ENCODE data around the gene PSMC3IP.
"Not testable (repeated sequence)": the region's sequence is repeated elsewhere in the genome, so short reads cannot be mapped to it uniquely, and the experiment has no call there.

Gene PSMC3IP

GRCh38 chr17:42577532-42578281, at the start of gene PSMC3IP:
Gene PSMC3IP, minus strand, starts transcription at chr17:42577729. Its CDS starts 43 bp downstream, at chr17:42577686.
- DNase-seq: peak; percentile 89

GRCh38 chr17:42623732-42624596, 46.4 kb upstream of the PSMC3IP start:
- DNase-seq: no peak

GRCh38 chr17:42623271-42623670, 45.7 kb upstream of the PSMC3IP start:
- no peak for DNase-seq

GRCh38 chr17:42621987-42622386, 44.5 kb upstream of the PSMC3IP start:
- not testable (repeated sequence) for DNase-seq

GRCh38 chr17:42618442-42619150, 41.1 kb upstream of the PSMC3IP start:
- no peak for DNase-seq

GRCh38 chr17:42617956-42618431, 40.5 kb upstream of the PSMC3IP start:
- no peak for DNase-seq

- no peak for DNase-seq
Observed at GRCh38 chr17:42613699-42614295, 36.3 kb upstream of the PSMC3IP start.

GRCh38 chr17:42612013-42612412, 34.5 kb upstream of the PSMC3IP start:
- no peak for DNase-seq

GRCh38 chr17:42609814-42610801, 32.6 kb upstream of the PSMC3IP start:
- DNase-seq: not testable (repeated sequence)

- DNase-seq: peak; percentile 98
Observed at GRCh38 chr17:42609182-42609813, 31.8 kb upstream of the PSMC3IP start, which contains the start of the genes RETREG3 and TUBG1. Gene RETREG3, minus strand, starts transcription at chr17:42609374. Its CDS starts 50 bp downstream, at chr17:42609324. Gene TUBG1, plus strand, starts transcription at chr17:42609683. Its CDS starts 55 bp downstream, at chr17:42609738.

- DNase-seq: no peak
Observed at GRCh38 chr17:42608305-42609181, 31.0 kb upstream of the PSMC3IP start.

- DNase-seq: no peak
Observed at GRCh38 chr17:42607769-42608168, 30.2 kb upstream of the PSMC3IP start.

- no peak for DNase-seq
Observed at GRCh38 chr17:42603318-42603717, 25.8 kb upstream of the PSMC3IP start.

GRCh38 chr17:42598905-42599304, 21.4 kb upstream of the PSMC3IP start:
- DNase-seq: peak; percentile 11

- no peak for DNase-seq
Observed at GRCh38 chr17:42596386-42596785, 18.9 kb upstream of the PSMC3IP start.

GRCh38 chr17:42591411-42591810, 13.9 kb upstream of the PSMC3IP start:
- no peak for DNase-seq

- DNase-seq: no peak
Observed at GRCh38 chr17:42590886-42591285, 13.4 kb upstream of the PSMC3IP start.

- no peak for DNase-seq
Observed at GRCh38 chr17:42586514-42587230, 9.1 kb upstream of the PSMC3IP start.

GRCh38 chr17:42585353-42585752, 7.8 kb upstream of the PSMC3IP start:
- DNase-seq: no peak
